Natural killer cell (primary cell): ENCODE results near the gene SLFNL1. TPM values are rescaled to one million over a fixed set of nuclear protein-coding genes. Genes with fewer than 3 reads are reported as not detected.

Source experiments
- ATAC-seq, 3 donors: fragments of 150-1000 bp in 2 of 3; fragments of 200-7000 bp in 1 of 3; cut with Tn5 transposase; 1 replicate in 1 of 3; 2 replicates in 2 of 3; pipeline ENCODE4 v1.10.0; 2021; ENCODE audit warnings: mild to moderate bottlenecking in 2 of 3, moderate library complexity in 2 of 3
- DNase-seq, 2 donors: peaks; one replicate each; pipeline versions ENCODE4 v3.0.0 to v3.0.0-alpha.2; 2013 to 2021; ENCODE audit warnings: mixed read lengths in 1 of 2
- H3K27ac ChIP-seq: one replicate; pipeline ENCODE4 v1.5.1; 2013; ENCODE audit warnings: mild to moderate bottlenecking, low read length
- H3K27me3 ChIP-seq: one replicate; pipeline ENCODE4 v1.6.1; 2013; ENCODE audit warnings: low read length; ENCODE audit not compliant: control insufficient read depth, insufficient read depth
- H3K36me3 ChIP-seq: one replicate; pipeline ENCODE4 v1.6.1; 2013; ENCODE audit warnings: low read length; ENCODE audit not compliant: control insufficient read depth, insufficient read depth
- H3K4me1 ChIP-seq: one replicate; pipeline ENCODE4 v1.6.1; 2013; ENCODE audit warnings: low read length; ENCODE audit not compliant: control insufficient read depth, insufficient read depth
- H3K4me3 ChIP-seq: one replicate; pipeline ENCODE4 v1.5.1; 2013; ENCODE audit warnings: low read length
- H3K9me3 ChIP-seq: one replicate; pipeline ENCODE4 v1.6.1; 2013; ENCODE audit warnings: low read length; ENCODE audit not compliant: control insufficient read depth, insufficient read depth
- H3K27ac Mint-ChIP-seq, 2 donors: one replicate each; pipeline ENCODE4 v1.8.0; 2022; ENCODE audit warnings: mild to moderate bottlenecking in 2 of 2, mixed read lengths in 2 of 2, moderate library complexity in 1 of 2
- H3K27me3 Mint-ChIP-seq, 2 donors: one replicate each; pipeline ENCODE4 v1.8.0; 2022; ENCODE audit warnings: low read depth in 2 of 2, mixed read lengths in 2 of 2
- H3K36me3 Mint-ChIP-seq: one replicate; pipeline ENCODE4 v1.8.0; 2022; ENCODE audit warnings: mixed read lengths
- H3K4me1 Mint-ChIP-seq, 2 donors: one replicate each; pipeline ENCODE4 v1.8.0; 2022; ENCODE audit warnings: mixed read lengths in 2 of 2
- H3K4me3 Mint-ChIP-seq: one replicate; pipeline ENCODE4 v1.8.0; 2022; ENCODE audit warnings: mild to moderate bottlenecking, moderate library complexity, mixed read lengths
- H3K9me3 Mint-ChIP-seq, 2 donors: one replicate each; pipeline ENCODE4 v1.8.0; 2022; ENCODE audit warnings: mixed read lengths in 2 of 2
- CTCF ChIP-seq: fragments of 200-600 bp; IDR thresholded peaks from one replicate; pipeline ENCODE4 v1.8.0; 2022; ENCODE audit warnings: antibody characterized with exemption
- WGBS: methylation state at CpG from one replicate; pipeline ENCODE4 v1.1.7; 2013; ENCODE audit warnings: missing lambda C conversion rate; ENCODE audit not compliant: insufficient coverage; 5-methylcytosine and 5-hydroxymethylcytosine counted together
- intact Hi-C: fragments of 100-400 bp; cut with micrococcal nuclease; formaldehyde crosslinking; loops from one replicate; pipeline ENCODE4 v1.14.2; 2022
- total RNA-seq, 4 donors: library from RNA; stranded (reverse); fragments of 120-200 nt in 1 of 4; gene quantifications; one replicate each; pipeline versions ENCODE4 v1.2.3 to v1.2.4, GENCODE V29; 2013 to 2022

Gene SLFNL1
- total RNA-seq, 3 donors from 2014 or later (not counting 1 experiment from before 2014, with no cell fraction given), result 0.09 to 0.18 (median 0.09) TPM

- ATAC-seq (no peak), DNase-seq (no peak)
- Histone ChIP-seq H3K4me1 (no peaks in the 10 kb centered on the region), H3K27ac (no peak overlapping the region), H3K4me3 (no peak overlapping the region), H3K27me3 (no peaks in the 10 kb centered on the region), H3K9me3 (no peaks in the 10 kb centered on the region), H3K36me3 (peaks cover 21% of the 10 kb centered on the region)
- H3K27me3 Mint-ChIP-seq, result no peaks in the 10 kb centered on the region
- WGBS, result 96% methylated on average over 2 of the region's 3 CpGs
- no peaks in the 10 kb centered on the region for H3K4me1 Mint-ChIP-seq
- intact Hi-C loops, result no loop called here
- no peak for TF ChIP-seq CTCF
- H3K36me3 Mint-ChIP-seq, result no peaks in the 10 kb centered on the region
- no peaks in the 10 kb centered on the region for H3K9me3 Mint-ChIP-seq
- no peak overlapping the region for H3K4me3 Mint-ChIP-seq
- no peak overlapping the region for H3K27ac Mint-ChIP-seq
These were observed 11.7 kb upstream of the SLFNL1 start for GRCh38 chr1:41033272-41033671.

DNA sequence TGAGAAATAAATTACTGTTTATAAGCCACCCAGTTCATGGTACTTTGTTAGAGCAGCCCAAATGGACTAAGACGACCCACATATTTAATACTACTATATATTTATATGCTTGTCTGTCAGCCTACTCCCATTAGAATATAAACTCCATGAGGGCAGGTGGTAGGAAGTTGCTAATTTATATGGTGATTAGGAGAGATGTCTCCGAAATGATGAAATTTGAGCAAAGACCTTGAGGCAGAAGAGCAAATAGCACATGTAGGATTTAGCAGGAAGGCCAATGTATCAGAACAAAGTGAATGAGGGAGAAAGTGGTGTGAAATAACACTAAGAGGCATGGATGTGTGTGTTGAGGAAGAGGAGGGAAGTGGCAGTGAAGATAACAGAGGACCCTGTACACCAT is 10.6 kb upstream of the SLFNL1 start:
- Histone ChIP-seq H3K27me3 (no peaks in the 10 kb centered on the region), H3K27ac (no peak overlapping the region), H3K9me3 (no peaks in the 10 kb centered on the region), H3K36me3 (peaks cover 22% of the 10 kb centered on the region), H3K4me1 (no peaks in the 10 kb centered on the region), H3K4me3 (no peak overlapping the region)
- Mint-ChIP-seq H3K36me3 (no peaks in the 10 kb centered on the region), H3K27me3 (no peaks in the 10 kb centered on the region), H3K4me1 (no peaks in the 10 kb centered on the region), H3K27ac (no peak overlapping the region), H3K9me3 (no peaks in the 10 kb centered on the region), H3K4me3 (no peak overlapping the region)
- intact Hi-C loops, result no loop called here
- WGBS, result 47% methylated on average over 1 of the region's 2 CpGs
- no peak for ATAC-seq
- TF ChIP-seq CTCF, result no peak
- DNase-seq, result no peak

DNA sequence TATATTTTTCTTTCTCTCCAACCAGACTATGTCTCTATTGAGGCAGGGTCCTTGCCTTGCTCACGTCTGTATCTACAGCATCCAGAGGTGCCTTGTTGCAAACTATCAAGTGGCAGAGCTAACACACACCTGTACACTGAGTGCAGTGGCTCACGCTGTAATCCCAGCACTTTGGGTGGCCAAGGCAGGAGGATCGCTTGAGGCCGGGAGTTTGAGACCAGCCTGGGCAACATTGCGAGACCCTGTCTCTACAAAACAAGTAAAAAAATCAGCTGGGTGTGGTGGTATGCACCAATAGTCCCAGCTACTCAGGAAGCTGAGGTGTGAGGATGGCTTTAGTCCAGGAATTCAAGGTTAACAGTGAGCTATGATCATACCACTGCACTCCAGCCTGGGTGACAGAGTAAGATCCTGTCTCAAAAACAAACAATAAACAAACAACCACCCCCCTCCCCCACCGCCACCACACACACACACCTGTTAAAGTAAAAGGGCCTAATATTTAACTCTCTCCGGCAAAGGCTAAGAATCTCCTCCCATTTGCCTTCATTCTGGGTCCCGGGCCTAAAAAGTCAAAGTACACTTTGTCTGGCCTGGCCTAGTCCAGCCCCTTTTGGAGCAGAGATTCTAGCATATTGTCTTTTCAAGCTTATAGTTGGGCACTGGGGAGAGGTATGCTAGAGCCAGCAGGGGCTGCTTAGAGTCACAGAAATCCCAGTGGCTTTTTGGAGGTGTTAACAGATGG is 9.5 kb upstream of the SLFNL1 start:
- Mint-ChIP-seq H3K4me1 (peaks cover 5 to 6% of the 10 kb centered on the region in 2 donors), H3K27me3 (no peaks in the 10 kb centered on the region), H3K4me3 (no peak overlapping the region), H3K9me3 (no peaks in the 10 kb centered on the region), H3K36me3 (no peaks in the 10 kb centered on the region), H3K27ac (no peak overlapping the region)
- Histone ChIP-seq H3K4me3 (no peak overlapping the region), H3K4me1 (peaks cover 6% of the 10 kb centered on the region), H3K36me3 (peaks cover 18% of the 10 kb centered on the region), H3K27me3 (no peaks in the 10 kb centered on the region), H3K27ac (no peak overlapping the region), H3K9me3 (no peaks in the 10 kb centered on the region)
- TF ChIP-seq CTCF, result no peak
- intact Hi-C loops, result no loop called here
- ATAC-seq (no peak), DNase-seq (no peak)
- 94% methylated on average over 8 of the region's 8 CpGs for WGBS
